Fibroblast of gingiva (primary cell): ENCODE measurements around the gene MMD2.

Source experiments
- DNase-seq: peaks from one replicate; pipeline ENCODE4 v3.0.0-alpha.2; 2011; ENCODE audit warnings: low read depth

The MMD2 gene

DNA sequence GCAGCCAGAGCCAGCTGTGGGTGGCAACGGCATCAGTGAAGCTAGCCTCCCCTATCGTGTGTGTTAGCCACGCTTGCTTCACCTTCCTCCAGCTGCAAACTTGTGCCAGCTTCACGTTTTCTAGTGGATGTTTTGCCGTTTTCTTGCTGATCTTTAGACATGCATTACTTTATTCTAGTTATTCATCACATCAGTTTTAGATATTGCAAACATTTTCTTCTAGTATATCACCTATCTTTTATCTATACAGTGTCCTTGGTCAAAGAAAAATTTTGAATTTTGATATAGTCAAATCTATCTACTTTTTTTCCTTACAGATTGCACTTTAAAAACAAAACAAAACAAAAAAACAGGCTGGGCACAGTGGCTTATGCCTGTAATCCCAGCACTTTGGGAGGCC is 90.5 kb downstream of the MMD2 start:
- DNase-seq: no peak

DNA sequence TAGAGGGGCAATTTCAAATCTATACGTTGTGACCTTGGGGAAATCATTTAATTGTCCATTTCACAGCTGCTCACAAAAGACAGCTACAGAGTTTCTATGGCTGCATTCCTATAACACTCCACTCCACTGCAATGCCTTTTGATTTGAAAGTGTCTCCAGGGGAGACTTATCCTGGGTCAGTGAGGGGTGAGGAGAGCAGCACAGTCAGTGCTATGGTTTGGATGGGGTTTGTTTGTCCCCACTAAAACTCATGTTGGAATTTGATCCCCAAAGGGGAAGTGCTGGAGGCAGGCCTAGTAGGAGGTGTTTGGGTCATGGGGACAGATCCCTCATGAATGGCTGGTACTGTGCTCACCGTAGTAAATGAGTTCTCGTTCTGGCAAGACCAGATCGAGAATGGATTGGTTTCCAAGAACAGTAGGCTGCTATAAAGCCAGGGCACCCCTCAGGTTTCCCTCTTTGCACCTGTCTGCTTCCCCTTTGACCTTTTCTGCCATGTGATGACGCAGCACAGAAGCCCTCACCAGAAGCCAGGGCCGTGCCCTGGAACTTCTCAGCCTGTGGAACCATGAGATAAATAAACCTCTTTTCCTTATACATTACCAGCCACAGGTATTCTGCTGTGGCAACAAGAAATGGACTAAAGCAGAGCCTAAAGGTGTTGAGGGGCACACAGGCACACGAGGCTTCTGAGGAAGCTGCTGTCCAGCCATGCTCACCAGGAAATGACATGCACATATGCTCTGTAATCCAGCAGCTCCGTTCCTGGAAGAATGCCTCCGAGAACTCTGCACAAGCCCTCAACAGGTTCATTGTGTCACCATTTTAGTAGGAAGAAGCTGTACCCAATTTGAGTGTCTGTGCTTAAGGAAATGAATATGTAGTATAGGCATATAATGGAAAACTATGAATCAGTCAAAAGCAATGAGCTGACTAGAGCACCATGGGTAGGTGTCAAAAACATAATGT is 92.2 kb downstream of the MMD2 start:
- DNase-seq: no peak

DNA sequence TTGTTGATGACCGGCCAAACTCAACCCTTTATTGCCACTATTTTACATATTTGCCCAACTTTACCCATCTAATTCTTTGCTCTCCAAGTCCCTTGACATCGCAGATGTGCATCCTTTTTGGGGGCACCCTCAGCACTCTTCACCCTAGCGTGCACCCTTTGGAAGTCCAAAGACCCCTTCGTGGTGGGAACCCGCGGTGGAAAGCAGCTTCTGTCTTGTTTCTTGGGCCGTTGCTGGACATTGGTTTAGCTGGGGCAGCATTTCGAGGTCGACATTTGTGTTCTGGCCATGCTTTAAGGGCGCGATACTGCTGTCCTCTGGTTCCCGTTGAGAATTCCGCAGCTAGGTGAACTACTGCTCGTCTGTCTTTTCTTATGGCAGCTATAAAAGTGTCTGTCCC is 96.8 kb downstream of the MMD2 start:
- DNase-seq: no peak

DNA sequence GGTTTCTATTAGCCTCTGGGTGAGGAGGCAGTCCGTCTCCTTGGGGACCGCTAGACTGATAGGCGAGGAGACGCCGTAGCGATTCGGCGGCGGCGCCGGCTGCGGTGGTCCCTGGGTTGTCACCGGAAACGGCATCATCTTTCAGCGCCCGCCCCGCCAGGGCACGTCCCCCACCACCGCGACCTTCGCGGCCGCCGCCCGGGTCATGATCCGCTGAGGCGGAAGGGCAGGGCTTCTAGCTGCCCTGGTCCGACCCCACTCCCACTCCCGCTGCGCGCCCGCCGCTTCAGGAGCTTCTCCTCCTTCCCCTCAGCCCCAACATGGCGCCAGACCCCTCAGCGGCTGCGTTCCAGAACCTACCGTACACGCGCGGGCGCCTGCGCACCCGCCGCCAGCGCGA is 97.3 kb downstream of the MMD2 start, which contains the start of gene PAPOLB:
Gene PAPOLB (minus strand): TSS at position 358 of the 400 bp plus-strand sequence. CDS start 220 bp downstream, at position 138.
- DNase-seq: no peak

DNA sequence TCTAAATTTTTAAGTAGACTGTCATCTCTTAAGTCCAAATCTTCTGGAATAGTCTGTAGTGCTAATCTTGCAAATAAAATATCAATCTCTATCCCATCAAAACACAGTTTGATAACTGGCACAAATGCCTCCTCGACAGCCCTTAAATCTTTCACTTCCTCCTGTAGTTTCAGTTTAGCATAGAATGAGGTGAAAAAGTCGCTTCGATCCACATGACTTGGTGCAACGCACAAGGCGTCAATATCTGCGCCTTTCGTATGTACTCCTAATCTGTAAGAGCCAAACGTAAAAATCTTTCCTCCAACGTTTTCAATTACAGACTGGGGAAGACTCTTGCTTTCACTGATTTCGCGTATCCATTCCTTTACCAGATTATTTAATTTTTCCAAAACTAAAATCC is 97.8 kb downstream of the MMD2 start:
- no peak for DNase-seq

DNA sequence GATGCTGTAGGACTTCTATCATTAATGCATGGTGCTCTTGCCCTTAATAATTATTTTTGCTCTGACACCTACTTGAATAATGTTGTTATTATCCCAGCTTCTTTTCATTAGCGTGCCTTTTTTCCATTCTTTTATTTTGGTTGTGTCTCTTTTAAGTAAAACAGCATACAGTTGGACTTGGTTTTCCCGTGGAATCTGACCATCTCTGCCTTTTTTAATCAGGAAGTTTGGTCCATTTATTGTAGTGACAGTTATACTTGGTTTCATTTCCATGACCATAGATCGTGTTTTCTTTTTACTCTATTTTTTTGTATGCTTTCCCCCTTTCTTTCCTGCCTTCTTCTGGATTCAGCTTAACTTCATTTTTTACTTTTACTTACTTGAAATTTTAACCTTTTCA is 101.8 kb downstream of the MMD2 start:
- no peak for DNase-seq

DNA sequence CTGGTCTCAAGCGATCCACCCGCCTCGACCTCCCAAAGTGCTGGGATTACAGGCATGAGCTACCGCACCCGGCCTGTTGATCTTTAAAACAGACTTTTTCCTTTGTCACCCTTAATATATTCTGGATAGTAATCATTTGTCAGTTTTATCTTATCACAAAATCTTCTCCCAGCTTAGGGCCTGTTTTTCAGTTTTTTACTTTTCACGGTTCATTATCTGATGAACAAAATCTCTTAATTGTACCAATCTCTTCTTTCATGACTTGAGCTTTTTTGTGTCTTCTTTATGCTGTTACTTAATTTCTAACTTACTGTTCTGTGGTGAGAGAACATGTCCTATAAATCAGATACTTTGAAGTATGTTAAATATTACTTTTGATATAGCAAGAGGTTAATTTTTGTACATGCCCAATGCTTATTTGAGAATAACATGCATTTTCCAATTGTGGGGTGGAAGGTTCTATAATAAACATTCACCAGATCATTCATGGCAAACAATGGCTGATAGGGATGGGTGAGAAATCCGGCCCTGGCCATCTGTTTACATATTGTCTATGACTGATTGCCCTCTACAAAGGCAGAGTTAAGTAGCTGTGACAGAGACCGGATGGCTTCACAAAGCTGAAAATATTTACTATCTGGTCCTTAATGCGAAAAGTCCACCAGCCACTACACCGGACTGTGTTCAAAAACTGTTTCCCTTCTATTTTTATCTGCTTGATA is 102.5 kb downstream of the MMD2 start:
- DNase-seq: no peak
